ENCODE data around the gene MECP2.

MECP2 gene

DNA sequence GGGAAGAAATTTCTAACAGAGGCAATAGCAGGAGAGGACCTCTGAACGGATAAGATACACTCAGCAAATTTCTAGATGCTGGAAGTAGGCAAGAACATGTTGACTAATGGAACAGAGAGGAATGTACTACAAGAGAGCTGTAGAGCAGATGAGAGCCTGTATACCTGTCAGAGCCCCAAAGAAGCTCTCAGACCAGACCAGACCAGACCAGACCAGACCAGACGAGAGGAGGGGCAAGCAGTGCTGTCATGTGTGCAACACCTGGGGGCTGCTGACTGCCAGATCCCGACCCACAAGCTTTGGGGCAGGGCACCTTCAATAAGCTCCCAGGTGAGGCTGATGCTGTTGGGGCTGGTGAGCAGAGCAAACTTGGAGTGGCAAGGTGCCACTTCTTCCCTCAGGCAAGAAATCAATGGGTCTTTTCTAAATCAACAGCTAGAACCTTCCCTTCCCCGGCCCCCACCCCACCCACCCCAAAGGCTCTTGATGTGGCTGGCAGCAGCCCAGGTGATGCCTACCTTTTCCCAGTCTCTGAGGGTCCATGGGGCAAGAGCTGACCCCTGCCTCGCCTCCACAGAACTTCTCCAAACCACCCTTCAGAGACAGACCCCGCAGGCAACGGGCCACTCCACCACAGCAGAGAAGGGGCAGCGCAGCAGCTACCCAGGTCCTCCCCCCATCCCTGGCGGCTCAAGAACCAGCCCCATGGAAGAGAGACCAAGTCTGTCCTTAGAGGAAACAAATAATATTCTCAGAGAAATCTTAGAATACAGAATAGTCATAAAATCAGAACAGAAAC lies 32.7 kb downstream of the MECP2 start:
- no peak for ATAC-seq (replicated peaks)
- H3K4me3 Mint-ChIP-seq = peak overlapping the region; percentile 56 to 57

DNA sequence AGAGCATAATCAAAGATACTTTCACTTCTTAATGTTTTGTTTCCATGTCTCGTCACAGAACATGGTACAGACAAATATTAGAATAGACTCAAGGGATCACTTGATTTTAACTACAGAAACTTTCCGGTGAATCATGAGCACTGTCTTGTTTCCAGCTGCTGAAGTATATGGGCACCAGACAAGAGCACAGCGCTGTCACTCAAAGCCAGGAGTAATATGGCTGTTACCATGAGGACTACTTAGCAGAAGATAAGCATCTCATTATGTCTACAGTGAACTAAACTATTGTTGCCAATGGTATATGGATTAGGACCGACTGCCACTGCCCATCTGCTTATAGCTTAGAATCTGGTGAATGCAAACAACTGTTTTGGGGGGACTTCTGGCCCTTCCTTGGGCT lies 34.3 kb downstream of the MECP2 start:
- no peaks in the 10 kb centered on the region for H3K27me3 Mint-ChIP-seq
- H3K4me3 Mint-ChIP-seq = peak overlapping the region in 1 of 2 donors; percentile 15
- H3K36me3 Mint-ChIP-seq (ENCODE audit: insufficient read depth) = peaks cover 36% of the 10 kb centered on the region
- peaks cover 48 to 57% of the 10 kb centered on the region in 2 donors for H3K4me1 Mint-ChIP-seq (ENCODE audit: low read depth in 2 of 2)
- no peak for DNase-seq
- H3K9me3 Mint-ChIP-seq = no peaks in the 10 kb centered on the region
- peak; percentile 32 for ATAC-seq (replicated peaks)
- peak overlapping the region; percentile 84 to 87 for H3K27ac Mint-ChIP-seq

More for the DNA sequence above, 32.7 kb downstream of the MECP2 start:
- H3K4me1 Mint-ChIP-seq (ENCODE audit: low read depth in 2 of 2) = peaks cover 38 to 48% of the 10 kb centered on the region in 2 donors
- no peak for DNase-seq
- H3K27me3 Mint-ChIP-seq = no peaks in the 10 kb centered on the region
- H3K9me3 Mint-ChIP-seq = no peaks in the 10 kb centered on the region
- H3K36me3 Mint-ChIP-seq (ENCODE audit: insufficient read depth) = peaks cover 31% of the 10 kb centered on the region
- H3K27ac Mint-ChIP-seq = peak overlapping the region; percentile 84 to 87

DNA sequence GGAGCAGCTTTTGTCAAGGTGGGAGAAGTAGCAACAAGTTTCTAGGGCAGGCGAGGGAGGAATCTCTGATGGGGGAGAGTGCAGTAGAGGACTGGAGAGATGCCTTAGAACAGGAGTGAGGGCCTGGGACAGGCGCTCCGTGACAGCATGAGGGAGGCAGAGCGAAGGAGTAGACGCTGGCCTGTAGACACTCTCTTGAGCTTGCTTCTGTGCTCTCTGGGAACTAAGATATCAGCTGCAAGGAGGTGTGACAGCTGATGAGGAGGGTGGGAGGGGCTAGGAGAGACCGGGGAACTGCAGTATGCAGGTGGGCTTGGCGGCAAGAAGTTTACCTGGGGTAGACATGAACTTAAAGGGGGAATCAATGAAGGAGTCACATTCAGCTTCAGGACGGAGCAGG lies 35.7 kb downstream of the MECP2 start:
- Mint-ChIP-seq H3K4me3 (peak overlapping the region; percentile 45 to 72), H3K4me1 (ENCODE audit: low read depth in 2 of 2) (peaks cover 55 to 67% of the 10 kb centered on the region in 2 donors), H3K36me3 (ENCODE audit: insufficient read depth) (peaks cover 40% of the 10 kb centered on the region), H3K9me3 (no peaks in the 10 kb centered on the region), H3K27me3 (no peaks in the 10 kb centered on the region), H3K27ac (peak overlapping the region; percentile 88 to 92)
- ATAC-seq (replicated peaks) (no peak), DNase-seq (no peak)

DNA sequence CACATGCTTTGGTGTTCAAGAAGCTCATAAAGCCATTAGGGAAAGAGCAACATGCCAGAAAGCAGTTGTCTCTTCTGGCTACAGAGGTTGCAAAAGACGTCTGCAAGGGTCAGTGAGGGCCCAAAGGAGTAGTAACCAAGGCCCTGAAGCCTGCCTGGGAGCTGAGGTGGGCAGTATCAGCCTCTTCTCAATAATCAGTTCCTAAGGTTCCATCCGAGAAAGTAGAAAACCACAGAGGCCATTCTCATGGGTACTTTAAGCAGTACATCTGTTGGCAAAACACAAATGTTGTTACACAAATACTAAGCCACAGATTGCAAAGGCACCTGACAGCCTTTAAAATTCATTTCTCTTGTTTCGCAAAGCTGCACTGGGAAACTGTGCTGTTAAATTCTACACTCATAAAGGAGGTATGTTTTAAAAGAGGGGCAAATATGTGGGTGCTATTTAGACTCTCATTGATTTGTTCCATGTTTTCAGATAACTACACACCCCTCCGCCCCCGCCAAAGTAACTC lies 37.7 kb downstream of the MECP2 start:
- no peaks in the 10 kb centered on the region for H3K27me3 Mint-ChIP-seq
- H3K4me1 Mint-ChIP-seq (ENCODE audit: low read depth in 2 of 2) = peaks cover 53 to 62% of the 10 kb centered on the region in 2 donors
- peak overlapping the region; percentile 88 to 92 for H3K27ac Mint-ChIP-seq
- no peaks in the 10 kb centered on the region for H3K9me3 Mint-ChIP-seq
- H3K36me3 Mint-ChIP-seq (ENCODE audit: insufficient read depth) = peaks cover 53% of the 10 kb centered on the region
- H3K4me3 Mint-ChIP-seq = peak overlapping the region in 1 of 2 donors; percentile 72
- no peak for ATAC-seq (replicated peaks)
- DNase-seq = no peak

DNA sequence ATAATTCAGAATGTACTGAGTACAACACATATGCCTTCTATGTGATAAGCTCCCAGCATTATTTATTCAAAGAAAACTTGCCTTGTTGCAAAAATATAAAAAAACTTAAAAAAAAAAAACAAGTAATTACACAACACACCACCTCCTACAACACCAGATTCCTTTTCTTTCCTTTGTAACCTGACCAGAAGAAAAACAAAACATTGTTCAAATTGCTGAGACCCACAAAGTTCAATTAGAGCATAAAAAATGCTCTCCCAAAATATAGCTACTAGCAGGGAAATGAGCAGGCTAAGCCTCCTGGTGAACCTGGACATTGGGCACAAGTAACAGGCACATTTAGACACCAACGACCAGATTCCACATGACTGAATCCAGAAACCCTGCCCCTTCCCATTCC lies 38.3 kb downstream of the MECP2 start:
- peaks cover 48 to 57% of the 10 kb centered on the region in 2 donors for H3K4me1 Mint-ChIP-seq (ENCODE audit: low read depth in 2 of 2)
- peak overlapping the region; percentile 88 to 92 for H3K27ac Mint-ChIP-seq
- H3K27me3 Mint-ChIP-seq = no peaks in the 10 kb centered on the region
- peak overlapping the region in 1 of 2 donors; percentile 72 for H3K4me3 Mint-ChIP-seq
- H3K9me3 Mint-ChIP-seq = no peaks in the 10 kb centered on the region
- peaks cover 59% of the 10 kb centered on the region for H3K36me3 Mint-ChIP-seq (ENCODE audit: insufficient read depth)
- ATAC-seq (replicated peaks) = no peak
- no peak for DNase-seq

DNA sequence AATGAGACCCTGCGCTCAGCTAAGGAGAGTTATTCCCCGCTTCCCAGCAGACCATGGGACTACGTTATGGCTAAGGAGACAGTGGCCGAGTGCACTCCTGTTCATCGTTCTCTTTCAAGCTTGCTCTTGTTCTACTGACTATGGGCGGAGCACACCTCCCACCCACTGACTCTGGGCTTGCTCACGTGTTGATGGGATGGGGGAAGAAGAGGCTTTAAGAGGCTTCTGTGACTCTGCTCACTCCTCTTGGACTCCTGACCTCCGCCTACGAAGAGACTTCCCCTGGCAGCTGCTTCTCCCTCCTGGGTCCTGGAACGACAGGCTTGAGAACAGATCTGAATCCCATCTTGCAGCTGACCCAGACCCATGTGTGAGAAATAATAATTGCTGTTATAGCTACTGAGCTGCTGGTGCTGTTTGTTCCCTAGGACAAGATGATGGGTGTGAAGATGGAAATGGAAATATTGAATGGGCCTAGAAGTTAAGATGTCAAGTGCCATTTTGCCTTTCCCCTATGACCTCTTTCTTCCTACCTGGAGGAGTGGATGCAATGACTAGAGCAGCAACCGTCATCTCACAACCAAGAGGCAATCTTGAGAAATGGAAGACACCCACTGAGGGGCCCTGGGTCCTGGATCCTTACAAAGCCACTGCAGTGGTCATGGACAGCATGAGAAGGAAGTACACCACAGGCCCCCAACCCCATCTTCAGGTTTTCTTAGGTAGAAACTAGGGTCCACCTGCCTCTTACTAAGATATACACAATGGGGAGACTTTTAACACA lies 39.1 kb downstream of the MECP2 start:
- peaks cover 43 to 50% of the 10 kb centered on the region in 2 donors for H3K4me1 Mint-ChIP-seq (ENCODE audit: low read depth in 2 of 2)
- peak overlapping the region; percentile 88 to 92 for H3K27ac Mint-ChIP-seq
- peaks cover 67% of the 10 kb centered on the region for H3K36me3 Mint-ChIP-seq (ENCODE audit: insufficient read depth)
- H3K9me3 Mint-ChIP-seq = no peaks in the 10 kb centered on the region
- DNase-seq = no peak
- H3K4me3 Mint-ChIP-seq = peak overlapping the region in 1 of 2 donors; percentile 8
- no peaks in the 10 kb centered on the region for H3K27me3 Mint-ChIP-seq
- no peak for ATAC-seq (replicated peaks)

DNA sequence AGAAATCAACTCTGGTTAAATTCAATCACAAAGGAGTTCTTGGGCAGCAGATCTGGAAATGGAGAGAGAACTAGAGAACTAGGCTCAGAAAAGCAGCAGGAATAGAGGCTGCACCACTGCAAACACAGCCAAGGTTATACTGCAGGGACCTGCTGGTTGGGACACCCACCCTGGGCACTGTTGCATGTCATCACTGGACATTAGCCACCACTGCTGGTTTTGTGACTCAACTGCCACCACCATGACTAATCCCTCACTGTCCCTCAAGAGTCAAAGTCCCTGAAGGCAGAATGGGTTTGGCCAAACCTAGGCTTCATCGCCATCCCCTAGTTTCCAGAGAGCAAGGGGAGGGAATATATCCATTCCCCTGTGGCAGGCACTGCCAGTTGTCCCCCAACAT lies 39.7 kb downstream of the MECP2 start:
- H3K27me3 Mint-ChIP-seq = no peaks in the 10 kb centered on the region
- H3K4me1 Mint-ChIP-seq (ENCODE audit: low read depth in 2 of 2) = peaks cover 43 to 46% of the 10 kb centered on the region in 2 donors
- H3K27ac Mint-ChIP-seq = peak overlapping the region; percentile 77 to 88
- ATAC-seq (replicated peaks) (no peak), DNase-seq (no peak)
- H3K4me3 Mint-ChIP-seq = no peak overlapping the region
- H3K36me3 Mint-ChIP-seq (ENCODE audit: insufficient read depth) = peaks cover 69% of the 10 kb centered on the region
- H3K9me3 Mint-ChIP-seq = no peaks in the 10 kb centered on the region

DNA sequence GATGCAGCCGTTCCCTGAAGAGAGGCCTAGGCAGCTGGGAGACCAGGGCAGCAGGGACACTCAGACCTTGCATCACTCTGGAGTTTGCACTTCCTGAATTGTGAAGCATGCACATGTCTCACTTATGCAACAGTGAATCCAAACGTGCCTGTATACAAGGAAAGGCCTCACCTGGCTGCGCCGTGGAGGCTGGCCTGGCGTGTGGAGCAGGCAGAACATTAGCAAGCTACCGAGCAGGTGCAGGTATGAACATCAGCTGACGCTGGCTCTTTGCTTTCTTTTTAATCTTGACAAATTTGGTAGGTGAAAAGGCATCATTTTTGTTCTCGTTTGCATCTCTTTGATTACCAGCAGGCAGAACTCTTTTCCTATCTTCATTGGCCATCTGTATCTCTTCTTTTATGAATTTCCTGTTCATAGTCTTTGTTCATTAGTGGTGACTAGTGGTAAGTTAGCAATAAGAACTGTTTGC lies 40.7 kb downstream of the MECP2 start:
- DNase-seq (no peak), ATAC-seq (replicated peaks) (no peak)
- H3K27ac Mint-ChIP-seq = peak overlapping the region; percentile 77 to 88
- H3K27me3 Mint-ChIP-seq = no peaks in the 10 kb centered on the region
- H3K4me3 Mint-ChIP-seq = peak overlapping the region in 1 of 2 donors; percentile 52
- H3K36me3 Mint-ChIP-seq (ENCODE audit: insufficient read depth) = peaks cover 76% of the 10 kb centered on the region
- H3K9me3 Mint-ChIP-seq = no peaks in the 10 kb centered on the region
- peaks cover 40% of the 10 kb centered on the region in 2 donors for H3K4me1 Mint-ChIP-seq (ENCODE audit: low read depth in 2 of 2)

DNA sequence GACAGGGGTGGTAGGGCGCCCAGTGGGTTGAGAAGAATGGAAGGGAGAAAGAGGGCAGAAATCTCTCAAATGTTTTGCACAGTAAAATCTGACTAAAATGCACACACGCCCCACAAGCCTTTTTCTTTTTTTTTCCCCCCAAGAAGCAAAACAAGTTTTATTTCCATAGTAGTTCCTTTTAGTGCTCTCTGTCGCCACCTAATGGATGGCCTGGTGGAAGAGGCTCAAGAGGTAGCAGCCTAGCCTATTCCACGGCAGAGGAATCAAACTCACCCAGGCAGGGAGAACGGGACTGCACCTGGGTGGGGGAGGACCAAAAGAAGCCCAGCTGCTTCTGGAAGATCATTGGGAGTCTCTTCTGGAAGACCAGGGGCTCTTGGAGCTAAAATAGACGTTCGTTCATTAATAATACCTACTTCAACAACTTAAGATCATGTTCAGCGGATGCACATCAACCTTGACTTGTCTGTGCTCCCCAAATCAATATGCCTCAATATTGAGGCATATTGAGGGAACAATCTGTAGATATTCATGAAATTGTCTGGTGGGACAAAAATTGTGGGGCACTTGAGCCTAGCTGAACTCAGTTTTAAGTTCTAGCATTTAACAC lies 46.2 kb downstream of the MECP2 start:
- Mint-ChIP-seq H3K4me3 (peak overlapping the region; percentile 25 to 42), H3K36me3 (ENCODE audit: insufficient read depth) (peaks cover 74% of the 10 kb centered on the region), H3K9me3 (no peaks in the 10 kb centered on the region), H3K4me1 (ENCODE audit: low read depth in 2 of 2) (peaks cover 29 to 43% of the 10 kb centered on the region in 2 donors), H3K27ac (peak overlapping the region; percentile 87 to 90), H3K27me3 (no peaks in the 10 kb centered on the region)
- ATAC-seq (replicated peaks) = peak; percentile 75
- DNase-seq = peak; percentile 62 to 68 (median 65)

DNA sequence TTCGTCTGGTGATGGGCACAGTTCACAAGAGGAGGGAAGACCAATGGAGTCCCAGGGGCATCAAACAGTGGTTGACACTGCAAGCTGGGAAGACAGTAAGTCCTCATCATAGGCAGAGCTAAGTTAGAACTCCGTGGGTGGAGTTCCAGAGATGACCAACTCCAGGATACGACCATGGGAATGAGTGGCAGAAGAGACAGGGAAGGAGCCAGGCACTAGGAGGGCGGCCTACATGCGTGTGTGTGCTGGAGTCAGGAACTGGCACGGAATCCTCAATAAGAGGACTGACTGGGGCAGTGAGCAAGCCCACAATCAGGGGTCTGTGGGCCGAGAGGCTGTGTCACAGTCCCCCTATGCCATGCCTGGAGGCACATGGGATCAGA lies 47.4 kb downstream of the MECP2 start:
- H3K4me3 Mint-ChIP-seq = peak overlapping the region in 1 of 2 donors; percentile 30
- H3K27me3 Mint-ChIP-seq = no peaks in the 10 kb centered on the region
- H3K27ac Mint-ChIP-seq = peak overlapping the region; percentile 62 to 90
- H3K4me1 Mint-ChIP-seq (ENCODE audit: low read depth in 2 of 2) = peaks cover 29 to 40% of the 10 kb centered on the region in 2 donors
- no peak for DNase-seq
- no peak for ATAC-seq (replicated peaks)
- peaks cover 70% of the 10 kb centered on the region for H3K36me3 Mint-ChIP-seq (ENCODE audit: insufficient read depth)
- no peaks in the 10 kb centered on the region for H3K9me3 Mint-ChIP-seq

DNA sequence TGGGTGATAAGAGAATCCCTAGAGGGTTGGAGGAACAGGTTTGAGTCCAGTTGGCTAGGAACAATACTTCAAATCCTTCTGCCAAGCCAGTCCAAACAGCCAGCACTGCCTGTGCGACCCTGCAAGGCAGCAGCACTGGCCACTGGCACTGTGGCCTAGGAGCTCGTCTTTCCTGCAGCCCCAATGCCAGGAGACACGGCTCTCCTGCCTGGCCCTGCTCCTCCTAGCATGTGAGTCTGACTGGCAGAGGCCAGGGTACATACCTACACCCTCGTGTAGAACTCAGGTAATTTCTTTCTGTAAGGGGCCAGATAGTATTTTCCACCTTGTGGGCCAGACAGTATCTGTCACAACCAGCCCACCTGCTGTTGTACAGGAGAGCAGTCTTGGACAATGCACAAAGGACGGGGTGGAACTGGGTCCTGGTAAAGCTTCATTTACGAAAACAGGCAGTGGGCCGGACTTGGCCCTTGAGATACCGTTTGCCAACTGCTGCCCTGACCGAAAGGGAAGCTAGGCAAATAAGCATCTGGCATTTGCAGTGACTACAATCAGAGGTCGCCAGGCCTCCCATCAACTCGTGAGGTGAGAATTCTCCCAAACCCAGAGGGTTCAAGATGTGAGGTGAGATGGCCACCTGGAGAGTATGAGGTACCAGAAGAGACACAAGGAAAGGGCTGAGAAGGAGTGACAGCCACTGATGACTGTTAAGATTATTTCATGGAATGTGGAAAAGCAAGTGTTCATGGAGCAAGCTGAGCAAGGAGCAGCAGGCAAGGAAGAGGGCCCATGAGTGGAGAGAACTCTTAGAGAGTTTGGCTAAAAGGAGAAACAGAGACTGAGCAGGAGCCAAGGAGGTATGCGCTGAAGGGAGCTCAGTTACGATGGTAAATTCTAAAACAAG lies 48.1 kb downstream of the MECP2 start:
- ATAC-seq (replicated peaks) = no peak
- no peaks in the 10 kb centered on the region for H3K27me3 Mint-ChIP-seq
- H3K4me1 Mint-ChIP-seq (ENCODE audit: low read depth in 2 of 2) = peaks cover 29 to 40% of the 10 kb centered on the region in 2 donors

DNA sequence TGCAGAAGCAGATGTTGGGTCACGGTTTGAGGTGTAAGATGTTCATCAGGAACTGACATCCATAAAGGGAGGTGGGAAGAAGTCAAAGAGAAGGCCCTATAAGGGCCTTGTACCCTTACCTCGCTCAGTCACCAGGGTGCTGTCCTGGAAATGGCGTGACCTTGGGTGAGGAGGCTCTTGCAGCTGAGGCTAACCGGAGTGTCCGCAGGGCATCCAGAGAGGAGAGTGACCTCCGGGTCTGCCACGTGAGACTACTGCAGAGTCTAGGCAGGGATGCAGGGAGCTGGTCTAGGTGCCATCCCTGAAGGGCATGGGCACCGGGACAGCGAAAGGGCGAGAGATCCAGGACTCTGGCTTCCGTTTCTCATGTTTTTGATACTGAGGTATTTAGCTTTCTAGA lies 49.1 kb downstream of the MECP2 start:
- Mint-ChIP-seq H3K27me3 (no peaks in the 10 kb centered on the region), H3K36me3 (ENCODE audit: insufficient read depth) (peaks cover 59% of the 10 kb centered on the region), H3K9me3 (no peaks in the 10 kb centered on the region), H3K4me1 (ENCODE audit: low read depth in 2 of 2) (peaks cover 29 to 42% of the 10 kb centered on the region in 2 donors), H3K27ac (peak overlapping the region in 1 of 2 donors; percentile 89), H3K4me3 (no peak overlapping the region)
- ATAC-seq (replicated peaks) = no peak
- DNase-seq = no peak

More for the DNA sequence above, 48.1 kb downstream of the MECP2 start:
- Mint-ChIP-seq H3K9me3 (no peaks in the 10 kb centered on the region), H3K36me3 (ENCODE audit: insufficient read depth) (peaks cover 65% of the 10 kb centered on the region), H3K4me3 (peak overlapping the region in 1 of 2 donors; percentile 30), H3K27ac (peak overlapping the region; percentile 62 to 90)
- no peak for DNase-seq
